Stimulated activated CD8-positive, alpha-beta memory T cell treated with anti-CD3 and anti-CD28 coated beads, Interleukin-15, amount 100 ng/mL, for 48 hours (primary cell): Measurements from ENCODE around the gene GIMAP2.

ENCODE experiments used
- DNase-seq, 2 donors: peaks; one replicate each; pipeline ENCODE4 v3.0.0-alpha.2; 2020; ENCODE audit warnings: low read depth in 2 of 2

Gene GIMAP2

DNA sequence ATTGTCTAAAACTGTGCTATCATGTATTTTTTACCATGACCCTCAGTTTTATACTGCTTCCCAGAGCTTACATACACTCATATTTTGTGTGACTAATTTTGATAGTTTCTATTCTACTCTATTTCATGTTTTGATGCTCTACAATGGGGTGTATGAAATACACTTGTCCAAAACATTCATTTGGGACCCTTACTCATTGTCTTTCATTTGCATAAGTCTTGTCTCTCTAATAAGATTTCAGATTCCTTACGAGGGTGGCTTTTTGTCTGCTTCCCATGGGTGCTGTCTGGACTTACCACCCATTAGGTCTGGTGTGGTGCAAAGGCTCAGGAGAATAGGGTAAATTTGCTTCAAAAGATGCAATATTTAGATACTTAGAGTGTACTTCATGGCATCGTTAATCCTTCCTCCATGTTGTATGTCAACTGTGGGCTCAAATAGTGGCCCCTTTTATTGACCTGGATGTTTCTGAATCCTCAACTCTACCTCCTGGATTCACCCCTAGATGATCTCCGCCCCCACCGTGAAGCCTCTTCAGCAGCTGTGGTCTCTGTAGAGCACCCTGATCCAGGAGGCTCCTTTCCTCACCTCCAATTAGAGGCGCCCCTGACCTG is 48.1 kb downstream of the GIMAP2 start:
- no peak for DNase-seq

- DNase-seq = peak in 1 of 2 donors; percentile 58
Observed at GRCh38 chr7:150734254-150734653, 48.7 kb downstream of the GIMAP2 start.

GRCh38 chr7:150735596-150736358 is 50.3 kb downstream of the GIMAP2 start:
- no peak for DNase-seq

DNA sequence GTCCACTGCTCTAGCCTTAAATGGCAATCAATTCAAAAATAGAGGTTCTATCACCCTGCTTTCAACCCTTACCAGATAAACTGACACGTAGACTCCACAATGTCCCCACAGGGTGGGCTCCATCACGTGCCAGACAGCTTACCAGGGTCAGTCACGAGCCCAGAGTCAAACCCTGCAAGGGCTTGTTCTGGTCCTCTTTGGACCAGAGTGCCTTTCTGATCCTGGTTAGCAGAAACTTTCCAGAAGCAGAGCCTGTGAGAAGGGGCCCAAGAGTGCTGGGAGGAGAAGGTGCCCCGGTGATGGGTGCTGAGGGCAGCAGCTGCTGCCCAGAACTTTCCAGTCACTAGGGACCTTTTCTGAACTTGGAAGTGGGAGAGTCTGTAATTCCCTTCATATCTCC is 51.4 kb downstream of the GIMAP2 start:
- no peak for DNase-seq

DNA sequence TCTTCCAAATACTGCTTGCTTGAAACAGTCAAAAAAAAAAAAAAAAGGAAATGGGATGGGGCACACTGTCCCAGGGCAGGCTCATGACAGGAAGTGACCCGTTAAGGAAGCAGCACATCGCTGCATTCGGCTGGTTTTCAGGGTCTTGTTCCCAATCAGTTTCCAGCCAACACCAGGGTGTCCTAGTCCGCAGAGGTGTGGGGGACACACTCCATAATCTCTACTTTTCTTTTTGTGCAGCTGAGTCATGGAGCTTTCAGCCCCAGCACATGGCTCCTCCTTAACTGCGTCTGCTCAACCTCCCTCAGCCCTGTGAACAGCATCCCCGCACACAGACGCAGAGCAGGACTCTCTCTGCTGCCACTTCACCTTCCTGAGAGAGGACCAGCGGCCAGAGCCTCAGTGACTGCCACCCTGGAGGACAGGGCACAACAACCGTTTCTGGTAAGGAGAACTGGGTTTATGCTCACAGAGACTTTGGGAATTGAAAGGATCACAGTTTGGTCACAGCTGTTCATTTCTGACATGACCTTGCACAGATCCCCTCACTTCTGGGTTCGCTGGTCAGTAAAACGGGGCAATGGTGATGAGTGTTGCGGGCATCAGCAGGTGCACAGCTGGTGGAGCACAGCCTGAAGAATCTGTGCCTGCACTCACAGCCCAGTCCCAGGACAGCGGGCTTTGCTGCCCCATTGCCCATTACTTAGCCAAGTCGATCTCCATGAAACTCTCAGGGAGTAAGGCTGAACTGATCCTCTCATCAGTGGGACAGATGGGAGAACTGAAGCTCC is 52.0 kb downstream of the GIMAP2 start, which contains the start of gene GIMAP5:
GIMAP5 (plus strand) TSS at position 154 of the 791 bp plus-strand sequence. CDS start 3,467 bp downstream, outside the sequence.
- peak in 1 of 2 donors; percentile 50 for DNase-seq

GRCh38 chr7:150738092-150738491 is 52.6 kb downstream of the GIMAP2 start:
- no peak for DNase-seq

- no peak for DNase-seq
Observed at GRCh38 chr7:150738591-150739001, 53.1 kb downstream of the GIMAP2 start.

DNA sequence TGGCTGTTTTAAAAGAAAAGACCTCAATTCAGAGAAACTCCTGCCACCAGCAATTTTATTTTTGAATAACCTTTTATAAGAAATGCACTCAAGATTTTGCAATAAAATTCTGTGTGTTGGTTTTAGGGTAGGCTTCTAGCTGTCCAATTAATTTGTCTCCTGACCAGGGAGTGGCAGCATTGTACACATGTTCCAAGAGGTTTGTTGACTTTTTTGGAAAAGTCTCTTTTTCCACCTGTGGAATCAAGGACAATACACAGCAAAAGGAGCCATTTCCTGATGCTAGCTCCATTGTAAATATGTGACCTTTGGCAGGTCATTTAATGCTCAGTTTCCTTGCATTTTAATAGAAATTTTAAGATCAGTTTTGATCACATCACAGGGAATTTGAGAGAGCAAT is 53.5 kb downstream of the GIMAP2 start:
- no peak for DNase-seq

DNA sequence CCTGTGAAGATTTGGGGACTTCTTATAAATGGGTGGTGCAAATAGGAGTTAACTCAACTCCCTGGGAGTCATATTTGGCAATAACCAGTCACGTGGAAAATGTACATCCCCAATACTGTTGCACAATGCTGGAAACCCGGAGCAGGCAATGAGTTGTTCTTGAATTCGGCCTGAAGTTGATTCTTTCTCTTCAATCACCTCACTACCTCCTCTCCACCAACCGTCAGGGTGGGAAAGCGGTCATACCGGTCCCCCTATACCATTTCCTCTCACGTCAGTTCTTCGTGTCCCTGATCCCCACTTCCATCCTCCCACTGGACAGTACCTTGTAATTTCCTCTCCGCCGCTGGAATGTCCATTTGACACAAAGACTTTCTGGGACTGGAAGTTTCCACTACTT is 54.5 kb downstream of the GIMAP2 start:
- DNase-seq = no peak

DNA sequence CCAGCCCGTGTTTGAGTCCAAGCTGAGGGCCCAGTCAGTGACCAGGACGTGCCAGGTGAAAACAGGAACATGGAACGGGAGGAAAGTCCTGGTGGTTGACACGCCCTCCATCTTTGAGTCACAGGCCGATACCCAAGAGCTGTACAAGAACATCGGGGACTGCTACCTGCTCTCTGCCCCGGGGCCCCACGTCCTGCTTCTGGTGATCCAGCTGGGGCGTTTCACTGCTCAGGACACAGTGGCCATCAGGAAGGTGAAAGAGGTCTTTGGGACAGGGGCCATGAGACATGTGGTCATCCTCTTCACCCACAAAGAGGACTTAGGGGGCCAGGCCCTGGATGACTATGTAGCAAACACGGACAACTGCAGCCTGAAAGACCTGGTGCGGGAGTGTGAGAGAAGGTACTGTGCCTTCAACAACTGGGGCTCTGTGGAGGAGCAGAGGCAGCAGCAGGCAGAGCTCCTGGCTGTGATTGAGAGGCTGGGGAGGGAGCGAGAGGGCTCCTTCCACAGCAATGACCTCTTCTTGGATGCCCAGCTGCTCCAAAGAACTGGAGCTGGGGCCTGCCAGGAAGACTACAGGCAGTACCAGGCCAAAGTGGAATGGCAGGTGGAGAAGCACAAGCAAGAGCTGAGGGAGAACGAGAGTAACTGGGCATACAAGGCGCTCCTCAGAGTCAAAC is 56.9 kb downstream of the GIMAP2 start:
- no peak for DNase-seq
